DMS79 (cell line): ENCODE data around the gene GRK5.
"Not testable (repeated sequence)": the region's sequence is repeated elsewhere in the genome, so short reads cannot be mapped to it uniquely, and the experiment has no call there.

Experiments
- DNase-seq: peaks from one replicate; lab custom pipeline; 2025; lab: John Stamatoyannopoulos, UW

GRK5 gene

GRCh38 chr10:119459681-119460340 lies 252.4 kb downstream of the GRK5 start:
- no peak for DNase-seq

- DNase-seq: no peak
Measured at GRCh38 chr10:119460369-119461195, 253.2 kb downstream of the GRK5 start.

DNA sequence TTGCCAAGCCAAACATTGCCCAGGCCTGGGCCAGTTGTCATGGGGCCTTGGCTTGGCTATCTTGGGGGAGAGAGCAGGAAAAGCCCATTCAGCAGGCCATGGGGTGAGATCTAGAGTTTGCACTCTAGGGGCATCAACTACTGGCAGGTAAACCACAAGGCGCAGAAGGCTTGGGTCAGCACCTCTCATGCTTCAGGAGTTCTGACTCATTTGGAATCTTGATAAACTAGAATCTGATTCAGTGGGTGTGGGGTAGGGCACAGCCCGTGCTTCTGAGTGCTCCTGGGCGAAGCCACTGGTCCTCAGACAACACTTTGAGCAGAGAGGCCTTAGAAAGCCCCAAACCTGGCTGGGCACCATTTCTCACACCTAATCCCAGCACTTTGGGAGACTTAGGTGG lies 254.0 kb downstream of the GRK5 start:
- no peak for DNase-seq

DNA sequence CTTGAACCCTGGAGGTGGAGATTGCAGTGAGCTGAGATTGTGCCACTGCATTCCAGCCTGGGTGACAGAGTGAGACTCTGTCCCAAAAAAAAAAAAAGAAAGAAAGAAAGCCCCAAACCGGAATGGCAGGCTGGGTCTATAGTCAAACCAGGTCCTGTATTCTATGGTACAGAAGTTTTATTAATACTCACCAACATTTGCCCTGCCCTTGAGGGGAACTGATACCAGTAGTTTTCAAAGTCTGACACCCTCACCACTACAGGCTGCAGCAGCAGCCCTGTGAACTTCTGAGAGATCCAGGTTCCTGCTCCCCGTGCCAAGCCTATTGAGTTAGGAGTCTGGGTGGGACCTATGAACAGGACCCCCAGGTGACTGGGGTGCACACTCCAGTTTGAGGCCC lies 254.6 kb downstream of the GRK5 start:
- DNase-seq: no peak

DNA sequence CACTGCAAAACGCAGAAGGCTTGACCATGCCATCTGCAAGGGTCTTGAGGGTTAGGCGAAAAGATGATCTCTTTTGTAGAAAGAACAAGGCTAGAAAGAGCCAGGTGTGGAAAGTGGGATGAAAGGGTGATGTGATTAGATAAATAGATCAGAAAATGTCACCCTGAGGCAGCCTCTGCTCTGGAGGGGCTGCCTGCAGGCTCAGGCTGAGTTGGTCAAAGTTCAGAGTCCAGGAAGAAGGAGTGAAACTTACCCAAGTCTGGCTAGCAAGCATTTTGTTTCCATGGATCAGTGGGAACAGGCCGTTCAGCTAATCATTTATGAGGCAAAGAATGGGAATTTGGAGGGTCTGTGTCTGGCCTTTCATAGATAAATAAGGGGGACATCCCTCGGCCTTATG lies 255.4 kb downstream of the GRK5 start:
- no peak for DNase-seq

- DNase-seq: not testable (repeated sequence)
Measured at GRCh38 chr10:119463195-119463594, 255.8 kb downstream of the GRK5 start.

DNA sequence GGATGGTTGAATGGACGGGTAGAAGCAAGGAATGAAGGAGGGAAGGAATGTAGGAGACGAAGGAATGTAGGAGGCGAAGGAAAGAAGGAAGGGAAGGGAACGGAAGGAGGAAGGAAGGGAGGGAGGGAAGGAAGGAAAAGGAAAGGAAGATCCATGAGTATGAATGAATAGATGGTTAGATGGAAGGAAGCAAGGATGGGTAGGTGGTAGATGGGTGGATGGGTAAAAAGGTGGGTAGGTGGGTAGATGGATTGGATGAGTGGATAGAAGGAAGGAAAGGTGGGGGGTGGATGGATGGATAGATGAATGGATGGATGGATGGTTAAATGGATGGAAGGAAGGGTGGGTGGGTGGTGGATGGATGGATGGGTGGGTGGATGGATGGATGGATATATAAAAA lies 257.7 kb downstream of the GRK5 start:
- no peak for DNase-seq

GRCh38 chr10:119466076-119466475 lies 258.7 kb downstream of the GRK5 start:
- DNase-seq: no peak

- no peak for DNase-seq
Measured at GRCh38 chr10:119466655-119467054, 259.3 kb downstream of the GRK5 start.

- no peak for DNase-seq
Measured at GRCh38 chr10:119468542-119469324, 261.4 kb downstream of the GRK5 start.

GRCh38 chr10:119469325-119469707 lies 261.9 kb downstream of the GRK5 start:
- no peak for DNase-seq

GRCh38 chr10:119469846-119470245 lies 262.5 kb downstream of the GRK5 start:
- DNase-seq: no peak

GRCh38 chr10:119470920-119471702 lies 263.7 kb downstream of the GRK5 start:
- DNase-seq: no peak

- no peak for DNase-seq
Measured at GRCh38 chr10:119473771-119474170, 266.4 kb downstream of the GRK5 start.

GRCh38 chr10:119474606-119475005 lies 267.2 kb downstream of the GRK5 start:
- DNase-seq: no peak

DNA sequence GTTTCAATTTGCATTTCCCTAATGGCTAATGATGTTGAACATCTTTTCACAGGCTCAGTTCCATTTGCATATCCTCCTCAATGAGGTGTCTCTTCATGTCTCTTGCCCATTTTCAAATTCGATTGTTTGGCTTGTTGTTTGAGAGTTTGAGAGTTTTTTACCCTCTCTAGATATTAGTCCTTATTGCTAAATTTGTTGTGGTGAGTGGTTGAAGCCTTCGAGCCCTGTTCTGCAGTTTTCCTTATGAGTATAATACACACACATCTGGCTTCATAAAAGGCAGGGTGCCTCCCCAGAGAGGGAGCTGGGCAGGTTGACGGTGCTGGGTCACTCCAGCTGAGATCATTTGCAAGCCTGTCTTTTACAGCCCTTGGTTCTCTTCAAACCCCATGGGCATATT lies 270.1 kb downstream of the GRK5 start:
- DNase-seq: no peak

DNA sequence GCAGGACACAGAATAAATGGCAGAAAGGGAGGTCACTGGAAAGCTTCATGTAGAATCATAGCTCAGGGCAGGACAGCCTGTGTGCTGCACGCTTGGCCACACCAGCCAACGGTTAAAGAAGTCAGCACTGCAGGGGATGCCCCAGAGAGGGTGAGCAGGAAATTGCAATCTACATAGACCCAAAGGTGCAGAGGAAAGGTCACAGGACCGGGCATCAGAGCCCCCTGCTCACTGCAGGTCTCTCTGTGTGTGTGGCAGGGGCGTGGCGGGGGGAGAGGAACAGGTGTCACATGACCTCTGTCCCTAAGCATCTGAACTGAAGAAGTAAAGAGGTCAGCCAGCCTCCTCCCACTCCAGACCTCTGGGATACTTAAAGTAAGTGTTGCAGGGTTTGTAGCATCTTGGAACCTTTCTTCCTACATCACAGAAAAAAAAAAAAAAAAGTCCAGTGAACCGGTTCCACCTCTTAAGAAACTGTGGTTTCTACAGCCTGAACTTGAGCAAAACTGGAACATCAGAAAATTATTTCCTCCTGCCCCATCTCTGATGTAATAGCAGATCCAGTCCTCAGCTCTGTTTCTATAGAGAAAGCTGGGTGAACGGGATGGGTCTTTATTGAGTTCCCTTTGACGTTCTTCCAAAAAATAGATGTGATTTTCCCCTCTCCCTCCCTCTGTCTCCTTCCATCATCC lies 270.9 kb downstream of the GRK5 start:
- DNase-seq: no peak

DNA sequence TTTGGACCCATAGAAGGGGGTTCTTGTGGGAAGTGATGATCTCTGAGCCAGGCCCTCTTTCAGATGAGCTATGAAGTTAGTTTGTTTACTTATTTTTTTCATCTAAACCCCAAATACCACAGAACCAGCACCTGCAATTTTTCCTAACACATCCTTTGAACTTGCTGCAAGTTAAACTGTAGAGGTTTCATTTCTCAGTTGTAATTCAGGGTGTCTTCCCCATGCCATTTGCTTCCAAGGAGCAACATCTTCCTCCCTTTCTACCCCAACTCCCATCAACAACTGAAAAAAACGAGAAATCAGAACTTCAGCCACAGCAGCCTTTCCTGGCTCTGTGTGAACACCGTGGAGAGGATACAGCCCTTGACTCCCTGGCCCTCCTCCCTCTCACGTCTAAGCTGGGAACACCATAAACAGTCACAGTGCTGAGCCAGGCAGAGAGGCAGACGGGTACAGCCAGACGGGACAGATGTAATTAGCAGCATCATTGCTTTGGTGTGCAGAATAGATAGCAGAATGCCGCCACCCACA lies 271.5 kb downstream of the GRK5 start:
- no peak for DNase-seq

GRCh38 chr10:119479532-119479931 lies 272.2 kb downstream of the GRK5 start:
- no peak for DNase-seq

DNA sequence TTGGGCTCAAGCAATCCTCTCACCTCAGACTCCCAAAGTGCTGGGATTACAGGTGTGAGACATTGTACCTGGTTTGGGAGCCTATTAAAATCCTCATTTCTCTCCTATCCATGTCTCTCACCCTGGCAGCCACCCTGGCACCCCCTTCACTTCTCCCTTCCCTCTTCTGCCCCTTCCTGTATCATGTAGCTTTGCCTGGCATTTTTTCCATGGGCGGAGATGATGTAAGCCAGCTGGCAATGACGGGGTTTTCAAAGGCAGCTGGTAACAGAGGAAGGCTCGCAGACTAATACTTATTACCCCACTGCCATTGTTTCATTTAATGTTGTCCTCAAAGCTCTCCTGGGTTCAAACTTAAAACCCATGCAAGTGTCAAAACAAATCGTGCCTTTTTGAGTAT lies 273.3 kb downstream of the GRK5 start:
- DNase-seq: no peak

DNA sequence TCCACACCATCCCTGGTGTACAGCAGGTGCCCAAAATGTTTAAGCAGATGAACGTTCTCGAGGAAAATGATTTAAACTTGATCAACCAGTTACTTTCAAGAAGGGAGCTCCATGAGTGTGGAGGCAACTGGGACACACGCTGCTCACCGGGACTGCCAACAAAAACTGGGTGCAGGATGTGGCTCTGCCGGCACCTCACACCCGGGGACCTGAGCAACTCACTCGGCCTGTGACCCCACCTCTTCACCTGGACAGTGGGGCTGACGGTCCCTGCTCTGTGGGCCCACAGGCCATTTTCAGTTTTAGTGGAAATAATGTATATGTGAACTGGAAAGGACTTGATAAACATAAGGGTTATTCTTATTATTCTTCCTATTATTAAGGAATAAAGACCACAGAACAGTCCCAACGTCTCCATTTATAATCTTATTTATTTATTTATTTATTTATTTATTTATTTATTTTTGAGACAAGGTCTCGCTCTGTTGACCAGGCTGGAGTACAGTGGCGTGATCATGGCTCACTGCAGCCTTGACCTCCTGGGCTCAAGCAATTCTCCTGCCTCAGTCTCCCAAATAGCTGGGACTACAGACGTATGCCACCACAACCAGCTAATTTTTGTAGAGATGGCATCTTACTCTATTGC lies 274.5 kb downstream of the GRK5 start:
- DNase-seq: no peak
